ENCODE measurements around the gene COG5.

DNA sequence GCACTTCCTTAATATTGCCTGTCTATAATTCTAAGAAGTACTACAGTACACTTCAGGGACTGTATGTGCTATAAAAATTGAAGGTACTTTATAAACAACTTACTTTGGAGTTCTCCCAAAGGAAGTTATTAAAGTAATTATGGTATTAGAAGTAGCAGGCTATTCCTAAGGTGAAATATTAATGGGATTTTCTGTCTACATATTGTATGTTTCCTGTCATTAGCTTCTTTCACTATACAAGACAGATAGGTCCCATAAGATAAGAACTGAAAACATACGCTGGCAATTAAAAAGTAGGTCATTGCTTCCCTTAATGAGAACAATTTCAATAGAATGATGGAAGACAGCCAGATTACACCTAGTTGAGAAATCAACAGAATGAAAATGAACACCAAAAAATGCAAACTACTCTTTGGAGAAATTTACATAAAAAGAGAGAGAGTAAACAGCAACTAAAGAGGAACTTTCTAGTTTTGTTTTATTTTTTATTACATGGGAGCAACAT, 248.0 kb downstream of the COG5 start:
- TF ChIP-seq, protein P1, sequence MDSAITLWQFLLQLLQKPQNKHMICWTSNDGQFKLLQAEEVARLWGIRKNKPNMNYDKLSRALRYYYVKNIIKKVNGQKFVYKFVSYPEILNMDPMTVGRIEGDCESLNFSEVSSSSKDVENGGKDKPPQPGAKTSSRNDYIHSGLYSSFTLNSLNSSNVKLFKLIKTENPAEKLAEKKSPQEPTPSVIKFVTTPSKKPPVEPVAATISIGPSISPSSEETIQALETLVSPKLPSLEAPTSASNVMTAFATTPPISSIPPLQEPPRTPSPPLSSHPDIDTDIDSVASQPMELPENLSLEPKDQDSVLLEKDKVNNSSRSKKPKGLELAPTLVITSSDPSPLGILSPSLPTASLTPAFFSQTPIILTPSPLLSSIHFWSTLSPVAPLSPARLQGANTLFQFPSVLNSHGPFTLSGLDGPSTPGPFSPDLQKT (IDR thresholded peaks at IDR 0.05; ENCODE audit: borderline replicate concordance, low read depth, low read length): no peak
- TF ChIP-seq, protein P2, sequence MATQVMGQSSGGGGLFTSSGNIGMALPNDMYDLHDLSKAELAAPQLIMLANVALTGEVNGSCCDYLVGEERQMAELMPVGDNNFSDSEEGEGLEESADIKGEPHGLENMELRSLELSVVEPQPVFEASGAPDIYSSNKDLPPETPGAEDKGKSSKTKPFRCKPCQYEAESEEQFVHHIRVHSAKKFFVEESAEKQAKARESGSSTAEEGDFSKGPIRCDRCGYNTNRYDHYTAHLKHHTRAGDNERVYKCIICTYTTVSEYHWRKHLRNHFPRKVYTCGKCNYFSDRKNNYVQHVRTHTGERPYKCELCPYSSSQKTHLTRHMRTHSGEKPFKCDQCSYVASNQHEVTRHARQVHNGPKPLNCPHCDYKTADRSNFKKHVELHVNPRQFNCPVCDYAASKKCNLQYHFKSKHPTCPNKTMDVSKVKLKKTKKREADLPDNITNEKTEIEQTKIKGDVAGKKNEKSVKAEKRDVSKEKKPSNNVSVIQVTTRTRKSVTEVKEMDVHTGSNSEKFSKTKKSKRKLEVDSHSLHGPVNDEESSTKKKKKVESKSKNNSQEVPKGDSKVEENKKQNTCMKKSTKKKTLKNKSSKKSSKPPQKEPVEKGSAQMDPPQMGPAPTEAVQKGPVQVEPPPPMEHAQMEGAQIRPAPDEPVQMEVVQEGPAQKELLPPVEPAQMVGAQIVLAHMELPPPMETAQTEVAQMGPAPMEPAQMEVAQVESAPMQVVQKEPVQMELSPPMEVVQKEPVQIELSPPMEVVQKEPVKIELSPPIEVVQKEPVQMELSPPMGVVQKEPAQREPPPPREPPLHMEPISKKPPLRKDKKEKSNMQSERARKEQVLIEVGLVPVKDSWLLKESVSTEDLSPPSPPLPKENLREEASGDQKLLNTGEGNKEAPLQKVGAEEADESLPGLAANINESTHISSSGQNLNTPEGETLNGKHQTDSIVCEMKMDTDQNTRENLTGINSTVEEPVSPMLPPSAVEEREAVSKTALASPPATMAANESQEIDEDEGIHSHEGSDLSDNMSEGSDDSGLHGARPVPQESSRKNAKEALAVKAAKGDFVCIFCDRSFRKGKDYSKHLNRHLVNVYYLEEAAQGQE (tag by site-specific recombination; IDR thresholded peaks at IDR 0.05): no peak
- TF ChIP-seq, protein P3, sequence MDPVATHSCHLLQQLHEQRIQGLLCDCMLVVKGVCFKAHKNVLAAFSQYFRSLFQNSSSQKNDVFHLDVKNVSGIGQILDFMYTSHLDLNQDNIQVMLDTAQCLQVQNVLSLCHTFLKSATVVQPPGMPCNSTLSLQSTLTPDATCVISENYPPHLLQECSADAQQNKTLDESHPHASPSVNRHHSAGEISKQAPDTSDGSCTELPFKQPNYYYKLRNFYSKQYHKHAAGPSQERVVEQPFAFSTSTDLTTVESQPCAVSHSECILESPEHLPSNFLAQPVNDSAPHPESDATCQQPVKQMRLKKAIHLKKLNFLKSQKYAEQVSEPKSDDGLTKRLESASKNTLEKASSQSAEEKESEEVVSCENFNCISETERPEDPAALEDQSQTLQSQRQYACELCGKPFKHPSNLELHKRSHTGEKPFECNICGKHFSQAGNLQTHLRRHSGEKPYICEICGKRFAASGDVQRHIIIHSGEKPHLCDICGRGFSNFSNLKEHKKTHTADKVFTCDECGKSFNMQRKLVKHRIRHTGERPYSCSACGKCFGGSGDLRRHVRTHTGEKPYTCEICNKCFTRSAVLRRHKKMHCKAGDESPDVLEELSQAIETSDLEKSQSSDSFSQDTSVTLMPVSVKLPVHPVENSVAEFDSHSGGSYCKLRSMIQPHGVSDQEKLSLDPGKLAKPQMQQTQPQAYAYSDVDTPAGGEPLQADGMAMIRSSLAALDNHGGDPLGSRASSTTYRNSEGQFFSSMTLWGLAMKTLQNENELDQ (tag by site-specific recombination; IDR thresholded peaks at IDR 0.05; ENCODE audit: low read depth): no peak
- TF ChIP-seq, protein P4, sequence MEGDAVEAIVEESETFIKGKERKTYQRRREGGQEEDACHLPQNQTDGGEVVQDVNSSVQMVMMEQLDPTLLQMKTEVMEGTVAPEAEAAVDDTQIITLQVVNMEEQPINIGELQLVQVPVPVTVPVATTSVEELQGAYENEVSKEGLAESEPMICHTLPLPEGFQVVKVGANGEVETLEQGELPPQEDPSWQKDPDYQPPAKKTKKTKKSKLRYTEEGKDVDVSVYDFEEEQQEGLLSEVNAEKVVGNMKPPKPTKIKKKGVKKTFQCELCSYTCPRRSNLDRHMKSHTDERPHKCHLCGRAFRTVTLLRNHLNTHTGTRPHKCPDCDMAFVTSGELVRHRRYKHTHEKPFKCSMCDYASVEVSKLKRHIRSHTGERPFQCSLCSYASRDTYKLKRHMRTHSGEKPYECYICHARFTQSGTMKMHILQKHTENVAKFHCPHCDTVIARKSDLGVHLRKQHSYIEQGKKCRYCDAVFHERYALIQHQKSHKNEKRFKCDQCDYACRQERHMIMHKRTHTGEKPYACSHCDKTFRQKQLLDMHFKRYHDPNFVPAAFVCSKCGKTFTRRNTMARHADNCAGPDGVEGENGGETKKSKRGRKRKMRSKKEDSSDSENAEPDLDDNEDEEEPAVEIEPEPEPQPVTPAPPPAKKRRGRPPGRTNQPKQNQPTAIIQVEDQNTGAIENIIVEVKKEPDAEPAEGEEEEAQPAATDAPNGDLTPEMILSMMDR (tag by site-specific recombination; IDR thresholded peaks at IDR 0.05): no peak
- no peak for TF ChIP-seq TCF7L2 (IDR thresholded peaks at IDR 0.05; ENCODE audit: borderline replicate concordance, low read depth, low read length)

All from HEK293 (cell line).